Brain pericyte (primary cell): Measurements from ENCODE around the gene SLC16A13.
A peak's percentile ranks its signal among the peaks of the same experiment; 100 is the strongest.
"Not testable (repeated sequence)": the region's sequence is repeated elsewhere in the genome, so short reads cannot be mapped to it uniquely, and the experiment has no call there.

ENCODE experiments used
- DNase-seq: peaks from one replicate; pipeline ENCODE4 v3.0.0-alpha.2; 2012; ENCODE audit warnings: low read depth, low spot score

Gene SLC16A13

DNA sequence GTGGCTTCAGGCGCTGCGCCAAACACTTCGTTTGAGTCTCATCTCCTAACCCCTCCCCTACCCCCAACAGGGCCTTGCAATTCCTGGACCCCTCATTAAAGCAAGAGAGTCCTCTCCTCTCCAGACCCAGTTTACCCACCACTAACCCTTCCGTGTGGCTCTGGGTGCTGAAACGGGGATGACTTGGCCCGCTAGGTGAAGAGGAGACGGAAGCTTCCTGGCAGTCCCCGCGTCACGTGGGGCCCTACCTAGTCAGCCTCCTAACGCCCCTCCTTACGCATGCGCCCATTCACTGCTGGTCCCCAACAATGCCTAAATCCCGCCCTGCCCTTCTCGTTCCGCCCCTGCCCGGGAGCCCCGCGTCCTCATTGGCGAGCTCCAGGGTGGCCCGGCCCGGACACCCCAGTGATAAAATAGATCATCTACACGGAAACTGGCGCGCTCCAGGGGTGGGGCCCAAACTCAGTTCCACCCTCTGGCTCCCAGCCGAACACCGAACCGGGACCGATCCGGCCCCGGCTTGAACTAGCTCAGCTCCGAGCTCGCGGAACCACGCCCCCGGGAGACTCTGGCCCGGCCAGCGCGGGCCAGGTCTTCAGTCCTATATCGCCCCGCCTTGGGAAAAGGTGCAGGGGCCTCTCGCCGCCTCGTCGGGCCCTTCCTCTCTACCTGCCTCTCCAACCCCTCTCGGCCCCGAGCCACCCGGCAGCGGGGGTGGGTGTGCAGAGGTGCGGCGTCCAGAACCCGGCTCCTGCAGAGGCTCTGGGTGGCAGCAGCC lies at the start of gene SLC16A13:
SLC16A13 (plus strand) TSS at position 425 of the 778 bp plus-strand sequence. CDS start 368 bp downstream, outside the sequence.
- DNase-seq: peak; percentile 80

DNA sequence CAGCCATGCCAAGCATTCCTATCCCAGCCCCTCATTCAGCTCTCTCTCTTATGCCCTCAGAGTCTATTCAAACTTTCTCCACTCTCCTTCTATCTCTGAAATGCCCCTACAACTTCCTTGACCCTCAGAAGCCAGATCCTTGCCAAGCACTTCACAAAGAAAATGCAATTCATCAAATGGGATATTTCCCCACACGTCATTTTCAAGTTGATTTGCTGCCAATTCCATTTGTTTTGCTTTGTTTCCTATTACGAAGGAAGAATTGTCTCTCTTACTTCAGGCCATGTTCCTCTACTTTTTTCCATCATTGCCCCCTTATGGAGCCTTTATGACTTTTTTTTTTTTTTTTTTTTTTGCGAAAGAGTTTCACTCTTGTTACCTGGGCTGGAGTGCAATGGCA lies 49.1 kb upstream of the SLC16A13 start:
- no peak for DNase-seq

DNA sequence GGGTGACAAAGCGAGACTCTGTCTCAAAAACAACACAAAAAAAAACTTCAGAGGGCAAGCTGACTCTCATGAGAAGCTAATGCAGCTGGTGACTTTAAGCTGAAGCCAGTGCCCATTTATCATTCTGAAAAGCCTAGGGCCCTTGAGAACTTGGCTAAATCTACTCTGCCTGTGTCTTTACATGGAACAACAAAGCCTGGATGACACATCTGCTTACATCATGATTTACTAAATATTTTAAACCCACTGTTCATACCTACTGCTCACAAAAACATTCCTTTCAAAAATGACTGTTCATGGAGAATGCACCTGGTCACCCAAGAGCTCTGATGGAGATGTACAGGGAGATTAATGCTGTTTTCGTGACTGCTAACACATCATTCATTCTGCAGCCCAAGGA lies 46.0 kb upstream of the SLC16A13 start:
- DNase-seq: no peak

DNA sequence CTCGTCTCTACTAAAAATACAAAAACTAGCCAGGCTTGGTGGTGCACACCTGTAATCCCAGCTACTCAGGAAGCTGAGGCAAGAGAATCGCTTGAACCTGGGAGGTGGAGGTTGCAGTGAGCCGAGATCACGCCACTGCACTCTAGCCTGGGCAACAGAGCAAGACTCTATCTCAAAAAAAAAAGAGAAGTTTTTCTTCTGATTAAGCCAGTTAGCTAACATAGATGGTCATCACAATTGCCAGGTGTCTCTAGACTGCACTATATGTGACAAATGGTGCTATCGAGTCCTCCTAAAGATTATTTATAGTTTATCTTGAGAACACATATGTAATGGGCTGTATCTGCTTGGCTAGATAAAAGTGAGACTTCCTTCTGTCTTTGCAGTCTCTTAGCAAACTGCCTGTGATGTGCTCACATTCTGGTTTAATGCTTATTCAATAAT lies 42.2 kb upstream of the SLC16A13 start:
- not testable (repeated sequence) for DNase-seq

- no peak for DNase-seq
These were observed 41.7 kb upstream of the SLC16A13 start for GRCh38 chr17:6994118-6994598.

- DNase-seq: no peak
These were observed 41.1 kb upstream of the SLC16A13 start for GRCh38 chr17:6994666-6995256.

DNA sequence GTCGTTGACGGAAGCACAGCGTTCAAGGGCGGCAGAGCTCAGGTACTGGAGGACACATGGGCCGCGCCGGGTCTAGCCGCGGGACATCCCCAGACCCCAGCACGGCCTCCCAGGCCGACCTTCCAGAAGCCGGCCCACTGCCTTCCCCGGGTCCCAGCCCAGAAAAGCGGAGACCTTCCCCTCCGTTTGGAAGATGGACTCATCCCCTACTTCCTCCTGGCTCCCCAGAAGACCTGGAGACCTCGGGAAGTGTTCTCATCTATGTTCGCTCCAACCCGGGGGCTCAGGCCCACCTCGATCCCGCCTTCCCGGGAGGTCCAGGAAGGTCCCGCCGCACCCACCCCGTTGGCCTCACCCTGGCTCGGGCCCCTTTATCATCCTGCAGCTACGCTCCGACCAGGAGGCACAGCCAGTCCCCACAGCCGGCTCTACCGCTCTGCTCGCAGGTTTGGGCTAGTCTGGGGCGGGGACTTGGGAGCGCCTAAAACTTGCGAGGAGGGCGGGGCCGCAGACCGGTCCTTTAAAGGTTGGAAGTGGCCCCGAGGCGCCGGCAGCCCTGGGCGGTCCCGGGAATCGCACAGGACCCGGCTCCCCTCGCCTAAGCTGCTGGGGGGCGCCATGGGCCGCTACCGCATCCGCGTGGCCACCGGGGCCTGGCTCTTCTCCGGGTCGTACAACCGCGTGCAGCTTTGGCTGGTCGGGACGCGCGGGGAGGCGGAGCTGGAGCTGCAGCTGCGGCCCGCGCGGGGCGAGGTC lies 40.1 kb upstream of the SLC16A13 start, which contains the start of gene ALOX12:
ALOX12 (plus strand) TSS at position 550 of the 756 bp plus-strand sequence; CDS start at position 619, 69 bp downstream.
- no peak for DNase-seq

DNA sequence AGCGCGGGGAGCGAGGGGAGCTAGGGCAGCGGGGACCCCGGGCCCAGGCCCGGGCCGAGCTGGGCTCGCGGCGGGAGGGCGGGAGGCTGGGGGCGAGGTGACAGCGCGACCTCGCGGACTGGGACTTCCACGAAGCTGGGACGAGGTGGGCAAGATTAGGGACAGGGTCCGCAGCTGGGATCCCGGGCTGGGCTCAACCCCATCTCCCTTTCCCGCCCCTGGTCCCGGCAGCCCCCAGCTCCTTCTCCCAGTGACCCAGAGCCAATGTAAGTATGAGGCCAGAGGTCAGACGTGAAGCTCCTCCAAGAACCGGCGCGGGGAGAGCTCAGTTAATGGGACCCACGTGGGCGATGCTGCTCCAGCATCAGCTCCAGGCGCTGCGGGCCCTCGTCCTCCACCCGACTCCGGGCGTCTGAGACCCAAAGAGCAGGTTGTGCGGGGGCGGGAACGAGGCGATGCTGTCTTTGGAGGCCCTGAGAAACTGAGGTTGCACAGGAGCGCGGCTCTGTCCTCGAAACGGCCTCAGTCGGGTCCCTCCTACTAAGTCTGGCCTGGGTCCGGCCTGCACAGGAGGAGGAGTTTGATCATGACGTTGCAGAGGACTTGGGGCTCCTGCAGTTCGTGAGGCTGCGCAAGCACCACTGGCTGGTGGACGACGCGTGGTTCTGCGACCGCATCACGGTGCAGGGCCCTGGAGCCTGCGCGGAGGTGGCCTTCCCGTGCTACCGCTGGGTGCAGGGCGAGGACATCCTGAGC lies 39.4 kb upstream of the SLC16A13 start:
- no peak for DNase-seq

GRCh38 chr17:6997171-6997570 lies 38.6 kb upstream of the SLC16A13 start:
- DNase-seq: no peak

DNA sequence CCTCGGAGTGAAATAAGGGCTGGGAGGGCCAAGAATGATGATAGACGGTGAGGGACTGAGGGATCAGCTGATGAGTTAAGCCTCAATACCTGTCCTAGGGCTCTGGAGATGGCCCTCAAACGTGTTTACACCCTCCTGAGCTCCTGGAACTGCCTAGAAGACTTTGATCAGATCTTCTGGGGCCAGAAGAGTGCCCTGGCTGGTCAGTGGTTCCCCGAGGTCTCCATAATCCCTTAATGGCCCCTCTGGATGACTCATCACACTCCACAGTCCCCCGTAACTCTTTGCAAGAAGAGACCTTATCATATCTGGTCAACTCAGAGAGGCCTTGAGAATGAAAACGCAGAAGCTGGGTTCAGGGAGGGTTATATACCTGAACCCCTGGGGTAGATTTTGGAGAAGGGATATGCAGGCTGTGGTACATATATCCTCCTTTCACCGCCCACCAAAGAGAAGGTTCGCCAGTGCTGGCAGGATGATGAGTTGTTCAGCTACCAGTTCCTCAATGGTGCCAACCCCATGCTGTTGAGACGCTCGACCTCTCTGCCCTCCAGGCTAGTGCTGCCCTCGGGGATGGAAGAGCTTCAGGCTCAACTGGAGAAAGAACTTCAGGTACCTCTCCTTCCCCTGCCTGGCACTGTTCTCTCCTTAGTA lies 36.8 kb upstream of the SLC16A13 start:
- no peak for DNase-seq

DNA sequence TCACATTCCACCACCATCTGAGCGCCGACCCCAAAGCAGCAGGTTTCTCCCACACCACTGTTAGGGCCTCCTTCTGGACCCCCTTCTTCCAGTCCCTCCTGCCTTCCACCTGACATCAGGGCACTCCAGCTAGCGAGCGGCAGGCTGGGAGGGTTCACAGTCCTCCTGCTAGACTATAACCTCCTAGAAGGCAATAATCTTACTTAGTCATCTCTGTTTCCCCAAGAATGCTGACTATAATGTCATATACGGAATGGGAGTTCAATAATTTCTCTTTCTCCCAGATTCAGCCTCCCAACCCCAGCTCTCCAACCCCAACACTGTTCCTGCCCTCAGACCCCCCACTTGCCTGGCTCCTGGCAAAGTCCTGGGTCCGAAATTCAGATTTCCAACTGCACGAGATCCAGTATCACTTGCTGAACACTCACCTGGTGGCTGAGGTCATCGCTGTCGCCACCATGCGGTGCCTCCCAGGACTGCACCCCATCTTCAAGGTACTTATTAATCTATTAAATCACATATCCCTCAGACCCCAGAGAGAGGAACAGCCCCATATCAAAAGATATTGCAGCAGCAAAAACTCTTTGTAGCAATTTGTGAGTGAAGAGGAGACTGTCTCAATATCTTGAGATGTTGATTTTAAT lies 34.4 kb upstream of the SLC16A13 start:
- no peak for DNase-seq

GRCh38 chr17:7002288-7003047 lies 33.3 kb upstream of the SLC16A13 start:
- DNase-seq: no peak

DNA sequence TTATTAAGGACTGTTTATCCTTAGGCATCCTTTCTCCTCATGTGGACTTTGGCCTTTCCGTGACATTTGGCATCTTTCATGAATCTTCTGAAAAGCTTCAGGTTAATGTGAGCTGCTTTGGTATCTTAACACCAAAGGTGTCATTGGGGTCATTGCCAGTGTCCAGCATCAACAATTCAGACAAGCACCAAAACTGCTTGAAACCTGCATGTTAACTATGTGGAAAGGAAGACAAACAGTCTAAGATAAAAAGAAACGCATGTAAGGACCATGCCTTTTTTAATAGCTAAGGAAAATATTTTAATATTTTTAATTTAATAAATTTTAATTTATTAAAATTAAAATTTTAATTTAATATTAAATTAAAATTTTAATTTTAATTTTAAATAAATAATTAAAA lies 32.1 kb upstream of the SLC16A13 start:
- DNase-seq: no peak

DNA sequence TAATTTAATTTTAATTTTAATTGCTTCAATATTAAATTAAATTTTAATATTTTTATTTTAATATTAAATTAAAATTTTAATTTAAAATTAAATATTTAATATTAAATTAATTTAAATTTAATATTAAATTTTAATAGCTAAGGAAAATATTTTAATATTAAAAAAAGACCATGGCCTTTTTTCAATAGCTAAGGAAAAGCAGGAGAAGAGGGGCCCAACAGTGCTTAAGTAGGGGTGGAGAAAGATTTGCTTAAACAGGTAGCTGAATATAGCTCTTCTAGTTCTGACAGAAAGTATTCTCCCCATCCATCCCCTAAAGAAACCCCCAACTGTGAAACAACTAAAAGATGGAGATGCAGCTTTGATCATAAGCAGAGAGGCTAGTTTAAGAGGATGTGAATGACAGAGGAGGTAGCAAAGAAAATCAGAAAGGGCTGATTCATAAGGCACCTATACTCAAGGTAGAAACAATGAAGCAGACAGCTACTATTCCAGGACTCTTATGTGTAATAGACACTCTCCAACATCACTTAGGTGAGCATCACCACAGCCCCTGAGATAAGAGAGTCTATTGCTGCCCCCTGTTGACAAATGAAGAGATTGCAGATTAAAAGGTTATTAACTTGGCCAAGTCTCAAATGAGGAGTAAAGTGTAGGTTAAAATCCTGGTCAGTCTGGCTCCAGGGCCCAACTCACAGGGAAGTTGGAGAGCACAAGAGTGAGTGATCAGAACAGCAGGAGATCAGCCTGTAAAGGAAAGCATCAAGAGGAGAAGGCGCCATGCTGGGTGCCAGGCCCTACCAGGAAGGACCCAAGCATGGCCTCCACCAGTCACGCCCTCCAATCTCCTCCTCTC lies 31.2 kb upstream of the SLC16A13 start:
- no peak for DNase-seq

DNA sequence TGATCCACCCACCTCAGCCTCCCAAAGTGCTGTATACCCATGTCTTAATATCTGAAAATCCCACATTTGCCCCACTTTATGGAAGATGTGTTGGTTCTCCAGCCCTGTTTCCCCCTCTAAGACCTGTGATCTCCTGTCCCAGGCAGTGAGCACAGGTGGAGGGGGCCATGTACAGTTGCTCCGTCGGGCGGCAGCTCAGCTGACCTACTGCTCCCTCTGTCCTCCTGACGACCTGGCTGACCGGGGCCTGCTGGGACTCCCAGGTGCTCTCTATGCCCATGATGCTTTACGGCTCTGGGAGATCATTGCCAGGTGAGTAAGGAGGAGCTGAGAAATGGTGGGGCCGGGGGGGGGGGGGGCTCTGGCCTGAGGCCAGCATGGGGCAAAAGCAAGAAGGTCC lies 30.1 kb upstream of the SLC16A13 start:
- no peak for DNase-seq

DNA sequence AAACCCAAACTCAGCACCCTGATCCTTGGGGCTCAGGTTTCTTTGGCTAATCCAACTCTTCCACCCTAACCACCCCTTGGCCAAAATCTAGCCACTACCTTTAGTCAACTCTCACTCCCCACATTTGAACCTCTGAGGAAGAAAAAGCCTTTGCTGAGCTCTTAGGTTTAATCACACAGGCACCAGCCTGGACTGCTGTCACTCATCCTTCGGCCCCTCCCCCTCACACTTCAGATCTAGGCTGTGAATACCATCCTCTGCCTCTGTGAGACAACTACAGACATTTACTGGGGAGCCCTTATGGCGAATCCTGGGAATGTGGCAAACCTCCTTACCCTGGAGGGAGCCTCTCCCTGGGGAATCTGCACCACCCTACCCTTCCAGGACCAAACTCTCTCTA lies 28.7 kb upstream of the SLC16A13 start:
- no peak for DNase-seq

DNA sequence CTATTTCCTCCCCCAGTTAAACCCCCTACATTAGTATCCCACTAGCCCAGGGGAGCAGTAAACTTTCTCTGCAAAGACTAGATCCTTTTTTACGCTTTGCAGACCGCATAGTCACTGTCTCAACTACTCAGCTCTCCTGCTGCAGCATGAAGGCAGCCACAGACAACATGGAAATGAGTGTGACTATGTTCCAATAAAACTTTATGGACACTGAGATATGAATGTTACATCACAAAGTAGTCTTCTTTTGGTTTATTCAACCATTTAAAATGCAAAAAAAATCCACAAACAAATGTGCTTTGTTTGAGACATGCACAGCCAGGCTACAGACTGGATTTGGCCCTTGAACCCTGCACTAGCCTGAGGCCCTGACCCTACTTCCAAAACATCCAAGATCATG lies 25.3 kb upstream of the SLC16A13 start:
- DNase-seq: no peak

DNA sequence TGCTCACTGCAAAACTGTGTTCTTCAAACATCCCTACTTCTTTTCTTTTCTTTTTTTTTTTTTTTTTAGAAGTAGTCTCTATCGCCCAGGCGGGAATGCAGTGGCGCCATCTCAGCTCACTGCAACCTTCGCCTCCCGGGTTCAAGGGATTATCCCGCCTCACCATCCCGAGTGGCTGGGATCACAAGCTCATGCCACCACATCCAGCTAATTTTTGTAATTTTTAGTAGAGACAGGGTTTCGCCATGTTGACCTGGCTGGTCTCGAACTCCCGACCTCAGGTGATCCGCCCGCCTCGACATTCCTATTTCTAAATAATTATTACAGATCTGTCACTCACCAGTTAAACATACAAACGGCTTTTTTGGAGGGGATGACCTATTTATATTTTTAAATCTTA lies 24.4 kb upstream of the SLC16A13 start:
- no peak for DNase-seq

DNA sequence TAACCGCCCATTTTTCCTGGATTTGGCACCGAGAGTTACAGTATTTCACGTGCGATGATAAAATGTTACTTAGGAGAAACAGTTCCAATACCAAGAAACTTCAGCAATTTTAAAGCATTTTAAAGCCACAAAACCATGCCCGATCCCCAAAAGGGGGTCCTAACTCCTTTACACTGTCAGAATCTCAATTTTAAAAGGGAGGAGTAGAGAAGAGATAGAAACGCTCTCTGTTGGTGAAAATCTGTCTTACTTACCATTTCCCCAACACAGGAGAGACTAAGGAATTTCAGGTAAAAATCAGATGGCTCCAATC lies 23.9 kb upstream of the SLC16A13 start:
- DNase-seq: no peak
